HL-60/S4 treated with retinoic acid at 250 ng/mL for 4 days and 3 days (cell line): Measurements from ENCODE around the gene GPC6.

Experiments
- in situ Hi-C: fragments of 300-500 bp; cut with MboI; formaldehyde crosslinking; loops from 2 replicates; pipeline ENCODE4 v1.7.0; 2022; ENCODE audit warnings: low sequenced_read_pairs

The GPC6 gene

DNA sequence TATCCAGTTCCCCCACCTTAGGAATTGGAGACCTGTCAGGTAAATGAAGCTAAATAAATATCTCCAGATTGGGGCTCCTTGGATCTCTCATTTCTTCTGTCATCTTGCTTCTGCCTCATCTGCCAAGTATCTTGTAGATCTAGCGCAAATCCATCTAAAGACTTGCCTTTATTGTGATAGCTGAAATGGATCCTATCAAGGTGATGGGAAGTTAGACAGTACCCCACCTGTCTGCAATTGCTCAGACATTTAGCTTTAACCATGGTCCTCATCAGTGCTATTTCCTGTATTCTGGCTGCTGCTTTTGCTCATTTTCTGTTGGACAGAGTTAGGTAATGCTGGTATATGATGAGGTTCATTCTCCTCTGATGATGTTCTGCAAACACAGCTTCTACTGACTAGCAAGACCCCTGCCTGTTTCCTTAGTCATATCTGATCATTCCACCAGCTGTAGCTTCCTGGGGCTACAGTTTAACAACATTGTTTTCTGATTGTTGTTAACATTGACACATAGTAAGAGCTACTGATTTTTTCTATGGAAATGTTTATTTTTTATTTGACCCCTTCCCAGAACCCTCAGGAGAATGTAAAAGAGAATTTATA is 912.9 kb downstream of the GPC6 start:
- in situ Hi-C loops = no loop called here

GRCh38 chr13:94140027-94140426 is 913.4 kb downstream of the GPC6 start:
- in situ Hi-C loops = no loop called here

GRCh38 chr13:94140511-94140910 is 913.9 kb downstream of the GPC6 start:
- in situ Hi-C loops = no loop called here

DNA sequence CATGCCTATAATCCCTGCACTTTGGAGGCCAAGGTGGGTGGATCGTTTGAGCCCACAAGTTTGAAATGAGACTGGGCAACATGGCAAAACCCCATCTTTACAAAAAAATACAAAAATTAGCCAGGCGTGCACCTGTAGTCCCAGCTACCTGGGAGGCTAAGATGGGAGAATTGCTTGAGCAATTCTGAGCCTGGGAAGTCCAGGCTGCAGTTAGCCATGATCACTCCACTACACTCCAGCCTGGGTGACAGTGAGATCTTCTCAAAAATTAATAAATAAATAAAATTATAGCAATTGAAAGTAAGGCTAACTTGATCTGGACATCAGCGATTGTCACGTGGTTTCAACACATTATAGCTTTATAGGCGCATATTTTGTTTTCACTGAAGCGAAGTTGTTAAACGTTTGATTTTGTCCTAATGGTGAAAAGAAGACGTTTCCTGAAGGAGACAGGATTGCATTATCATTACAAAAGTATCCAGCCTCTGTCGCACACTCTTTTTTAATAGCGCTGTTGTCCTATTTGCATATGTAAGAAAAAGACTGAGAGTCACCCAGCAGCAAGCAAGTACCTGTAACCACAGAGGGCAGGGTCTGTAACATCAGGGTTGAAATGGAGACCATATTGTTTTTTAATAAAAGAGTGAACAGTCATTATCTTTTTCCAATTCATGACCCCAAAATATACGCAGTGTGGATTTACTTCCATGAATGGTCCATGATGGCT is 917.2 kb downstream of the GPC6 start:
- in situ Hi-C loops = no loop called here

- in situ Hi-C loops = no loop called here
These were observed 919.4 kb downstream of the GPC6 start for GRCh38 chr13:94145966-94146365.

GRCh38 chr13:94153586-94153985 is 927.0 kb downstream of the GPC6 start:
- in situ Hi-C loops = no loop called here

GRCh38 chr13:94154367-94154766 is 927.8 kb downstream of the GPC6 start:
- in situ Hi-C loops = no loop called here

GRCh38 chr13:94157705-94158218 is 931.2 kb downstream of the GPC6 start:
- in situ Hi-C loops = no loop called here

DNA sequence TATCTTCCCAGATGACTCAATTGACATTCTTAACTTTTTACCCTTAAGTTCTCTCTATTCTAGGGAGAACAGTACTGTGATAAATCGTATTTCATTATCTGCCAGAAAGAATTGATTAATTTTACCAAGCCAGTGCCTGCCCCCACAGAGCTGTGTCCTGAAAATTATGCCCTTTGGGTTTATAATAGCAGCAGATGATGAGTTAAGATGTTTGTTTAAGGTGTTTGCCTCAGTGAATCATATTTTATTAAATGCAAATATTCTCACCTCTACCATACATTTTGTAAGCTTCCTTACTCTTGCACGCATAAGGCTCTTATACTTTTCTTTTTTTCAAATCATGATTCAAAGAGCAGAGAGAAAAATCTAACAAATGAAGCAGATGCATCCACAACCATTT is 934.3 kb downstream of the GPC6 start:
- in situ Hi-C loops = no loop called here

DNA sequence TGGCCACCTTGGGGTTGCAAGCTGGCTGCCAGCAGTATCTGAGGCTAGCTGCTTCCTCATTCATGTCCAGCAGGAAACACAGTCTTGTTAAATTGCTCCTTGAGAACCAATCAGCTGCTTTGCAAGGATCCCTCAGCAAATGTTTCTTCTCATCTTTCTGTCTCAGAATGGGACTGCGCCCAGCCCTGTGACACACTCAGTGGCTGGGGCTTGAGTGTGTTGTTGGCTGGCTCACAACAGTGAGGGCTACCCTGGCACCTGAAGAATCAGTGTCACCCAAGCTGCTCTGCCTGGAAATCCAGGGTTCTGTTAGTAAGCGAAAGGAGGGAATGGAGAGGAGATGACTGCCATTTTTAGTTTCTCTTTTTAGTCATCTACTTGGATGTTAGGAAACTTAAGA is 935.7 kb downstream of the GPC6 start:
- in situ Hi-C loops = no loop called here

DNA sequence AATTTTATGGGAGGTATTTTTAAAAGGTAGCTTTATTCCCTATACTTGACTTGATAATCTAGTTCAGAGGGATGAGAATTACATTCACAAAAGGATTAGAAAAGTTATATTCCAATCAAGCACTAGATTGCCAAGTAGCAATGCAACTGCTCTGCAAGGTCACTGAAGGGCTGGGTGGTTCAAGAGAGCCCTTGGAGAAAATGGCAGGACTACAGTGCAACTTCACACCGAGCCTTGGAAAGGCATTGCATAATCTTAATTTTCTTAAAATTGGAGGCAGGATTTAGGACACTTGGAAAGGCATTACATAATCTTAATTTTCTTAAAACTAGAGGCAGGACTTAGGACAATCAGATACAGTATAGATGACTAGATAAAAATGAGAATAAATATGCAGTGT is 936.9 kb downstream of the GPC6 start:
- in situ Hi-C loops = no loop called here

- in situ Hi-C loops = no loop called here
These were observed 942.3 kb downstream of the GPC6 start for GRCh38 chr13:94168783-94169453.

GRCh38 chr13:94169454-94170144 is 943.0 kb downstream of the GPC6 start:
- in situ Hi-C loops = no loop called here

GRCh38 chr13:94170145-94170571 is 943.6 kb downstream of the GPC6 start:
- in situ Hi-C loops = no loop called here

- in situ Hi-C loops = no loop called here
These were observed 945.8 kb downstream of the GPC6 start for GRCh38 chr13:94172416-94172815.

GRCh38 chr13:94173312-94173854 is 946.8 kb downstream of the GPC6 start:
- in situ Hi-C loops = no loop called here

- in situ Hi-C loops = no loop called here
These were observed 947.4 kb downstream of the GPC6 start for GRCh38 chr13:94174009-94174408.

DNA sequence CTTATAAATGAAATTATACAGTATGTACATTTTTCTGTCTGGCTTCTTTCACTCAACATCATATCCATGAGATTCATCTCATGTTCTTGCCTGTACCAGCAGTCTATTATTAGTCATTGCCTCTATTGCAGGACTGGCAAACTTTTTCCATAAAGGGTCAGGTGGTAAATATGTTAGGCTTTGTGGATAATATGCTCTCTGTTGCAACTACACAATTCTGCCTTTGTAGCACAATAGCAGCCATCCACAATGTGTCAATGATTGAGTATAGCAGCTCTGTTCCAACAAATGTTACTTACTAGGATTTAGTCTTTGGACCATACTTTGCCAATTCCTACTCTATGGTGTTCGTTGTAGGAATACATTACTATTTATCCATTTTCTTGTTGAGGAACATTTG is 948.5 kb downstream of the GPC6 start:
- in situ Hi-C loops = no loop called here

- in situ Hi-C loops = no loop called here
These were observed 950.0 kb downstream of the GPC6 start for GRCh38 chr13:94176561-94176960.

DNA sequence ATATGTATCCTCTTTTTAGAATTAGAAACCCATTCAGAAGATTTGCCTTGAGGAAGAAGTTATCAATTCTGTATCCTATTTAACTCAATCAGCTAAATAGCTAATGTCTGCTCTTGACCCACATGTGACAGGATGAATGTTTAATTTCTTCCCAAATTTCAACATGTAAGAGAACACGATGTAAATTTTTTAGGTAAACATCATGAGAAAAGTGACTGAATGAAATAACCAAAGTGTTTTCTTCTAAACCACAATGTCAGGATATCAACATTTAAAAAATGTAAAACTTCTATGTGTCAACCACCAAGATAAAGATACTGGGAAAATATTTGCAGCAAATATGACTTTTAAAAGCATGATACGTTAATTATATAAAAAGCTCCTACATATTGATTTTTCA is 950.4 kb downstream of the GPC6 start:
- in situ Hi-C loops = no loop called here

- in situ Hi-C loops = no loop called here
These were observed 952.1 kb downstream of the GPC6 start for GRCh38 chr13:94178625-94179244.
